Activated CD4-positive, alpha-beta T cell treated with anti-CD3 and anti-CD28 coated beads, Interleukin-2, amount 50 U/mL, for 48 hours (primary cell): Measurements from ENCODE around the gene MPC1L.

Experiments
- DNase-seq, 2 experiments: peaks; one replicate each; pipeline ENCODE4 v3.0.0-alpha.2; 2020

MPC1L gene

DNA sequence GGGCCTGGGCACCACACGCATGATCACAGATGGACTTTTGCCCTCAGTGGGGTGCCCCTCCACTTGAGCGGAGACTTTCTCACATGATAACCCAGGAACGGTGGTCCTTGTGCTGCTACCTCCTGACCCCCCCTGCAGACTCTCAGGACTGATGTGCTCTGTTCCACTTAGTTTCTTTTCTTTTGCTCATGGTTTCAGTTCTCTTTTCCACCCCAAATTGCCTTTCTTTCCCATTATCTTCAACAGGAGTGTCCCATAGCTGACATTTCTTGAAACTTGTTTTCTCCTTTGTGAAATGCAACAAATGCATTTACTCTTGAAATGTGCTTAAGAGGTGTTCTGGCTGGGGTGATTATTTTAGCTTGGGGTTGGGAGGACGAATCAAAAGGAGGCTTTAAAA is 9.0 kb downstream of the MPC1L start:
- no peak for DNase-seq

DNA sequence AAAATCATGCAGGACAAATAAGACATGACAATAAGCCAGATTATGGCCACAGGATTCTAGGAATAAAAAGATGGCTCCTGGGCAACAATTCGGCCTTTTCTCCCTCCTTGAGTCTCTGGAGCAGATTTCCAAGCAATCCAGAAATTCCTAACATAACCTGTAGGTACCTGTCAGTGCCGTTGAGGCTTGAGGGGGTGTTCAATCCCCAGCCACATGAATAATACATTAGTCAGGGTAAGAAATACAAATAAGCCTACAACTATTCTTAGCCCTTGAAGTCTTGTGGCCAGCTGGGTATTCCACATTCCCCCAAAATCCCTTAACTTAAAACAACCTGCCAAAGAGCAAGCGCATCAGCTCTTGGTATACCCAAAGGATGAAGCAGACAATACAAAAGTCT is 14.5 kb downstream of the MPC1L start:
- DNase-seq, result no peak

DNA sequence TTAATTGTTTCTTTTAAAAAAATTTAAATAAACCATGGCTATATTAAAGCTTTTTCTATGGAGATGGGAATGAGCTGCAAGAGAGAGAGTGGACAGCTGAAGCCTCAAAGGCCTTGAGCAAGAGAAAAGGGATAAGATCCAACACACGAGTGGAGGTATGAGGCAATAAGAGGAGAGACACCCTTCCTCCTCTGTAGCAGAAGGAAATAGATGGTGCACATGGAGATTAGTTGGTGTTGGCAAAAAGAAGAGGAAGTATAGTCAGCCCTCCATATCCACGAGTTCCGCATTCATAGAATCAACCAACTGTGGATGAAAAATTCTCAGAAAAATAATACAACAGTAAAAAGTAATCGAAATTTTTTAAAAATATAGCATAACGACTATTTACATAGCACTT is 20.9 kb downstream of the MPC1L start:
- DNase-seq, result no peak

DNA sequence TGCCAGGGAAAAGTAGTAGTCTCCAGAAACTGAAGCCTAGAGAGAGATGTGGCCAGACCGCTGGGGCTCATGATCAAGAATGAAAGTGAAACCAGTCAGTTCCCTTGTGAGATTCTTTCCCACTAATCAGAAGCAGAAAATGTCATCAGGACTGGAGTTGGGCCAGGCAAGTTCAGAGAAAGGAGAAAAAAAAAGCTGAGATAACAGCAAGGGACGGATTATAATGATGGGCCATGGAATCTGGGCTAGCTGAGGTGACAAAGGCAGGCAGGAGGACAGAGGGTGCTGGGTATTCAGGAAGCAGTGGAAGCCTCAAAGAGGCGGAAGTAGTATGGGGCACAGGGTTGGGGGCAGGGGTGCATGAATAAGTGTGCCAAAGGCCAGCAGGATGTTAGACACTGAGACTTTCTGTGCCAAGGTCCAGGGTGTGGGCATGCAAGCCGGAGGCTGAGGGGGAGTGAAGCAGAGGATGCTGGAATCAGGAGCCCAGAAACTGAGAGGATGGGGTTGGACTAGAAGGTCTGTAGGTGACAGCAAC is 21.7 kb downstream of the MPC1L start:
- peak; percentile 25 to 40 for DNase-seq

DNA sequence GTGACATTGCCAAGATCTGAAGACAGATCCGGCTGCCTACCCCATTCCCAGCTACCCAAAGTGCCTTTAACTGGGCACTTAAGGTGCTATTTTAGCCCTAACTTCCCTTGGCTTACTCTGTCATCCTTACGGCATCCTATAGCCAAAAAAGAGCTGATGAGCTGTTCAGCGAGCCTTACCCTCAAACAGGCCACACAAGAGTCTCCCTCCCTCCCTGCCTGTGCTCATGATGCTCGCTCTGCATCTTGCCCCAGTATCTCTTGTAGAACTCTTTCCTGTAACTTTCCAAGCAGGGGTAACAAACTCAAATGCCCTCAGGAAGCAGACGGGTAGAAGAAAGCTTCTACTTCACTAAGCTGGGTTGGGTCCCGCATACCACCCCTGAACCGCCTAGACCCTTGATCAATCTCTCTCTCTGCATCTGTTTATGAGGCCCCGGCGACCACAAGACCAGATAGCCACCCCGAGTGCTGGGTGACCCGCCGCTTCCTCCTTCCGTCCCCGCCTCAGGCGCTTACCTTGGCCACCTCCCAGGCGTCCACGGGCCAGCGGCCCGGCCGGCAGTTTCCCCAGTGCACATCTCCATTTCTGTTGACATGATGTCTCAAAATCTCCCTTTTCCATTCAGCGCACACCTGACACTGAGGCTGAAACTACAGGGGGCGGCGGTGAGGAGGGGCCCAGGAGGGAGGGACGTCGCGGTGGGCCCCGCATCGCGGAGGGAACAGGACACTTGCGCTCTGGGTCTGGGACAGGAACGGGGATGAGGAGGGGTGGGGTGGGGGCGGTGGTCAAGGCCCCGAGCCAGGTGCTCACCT is 23.5 kb downstream of the MPC1L start:
- DNase-seq, result peak; percentile 19 to 25

DNA sequence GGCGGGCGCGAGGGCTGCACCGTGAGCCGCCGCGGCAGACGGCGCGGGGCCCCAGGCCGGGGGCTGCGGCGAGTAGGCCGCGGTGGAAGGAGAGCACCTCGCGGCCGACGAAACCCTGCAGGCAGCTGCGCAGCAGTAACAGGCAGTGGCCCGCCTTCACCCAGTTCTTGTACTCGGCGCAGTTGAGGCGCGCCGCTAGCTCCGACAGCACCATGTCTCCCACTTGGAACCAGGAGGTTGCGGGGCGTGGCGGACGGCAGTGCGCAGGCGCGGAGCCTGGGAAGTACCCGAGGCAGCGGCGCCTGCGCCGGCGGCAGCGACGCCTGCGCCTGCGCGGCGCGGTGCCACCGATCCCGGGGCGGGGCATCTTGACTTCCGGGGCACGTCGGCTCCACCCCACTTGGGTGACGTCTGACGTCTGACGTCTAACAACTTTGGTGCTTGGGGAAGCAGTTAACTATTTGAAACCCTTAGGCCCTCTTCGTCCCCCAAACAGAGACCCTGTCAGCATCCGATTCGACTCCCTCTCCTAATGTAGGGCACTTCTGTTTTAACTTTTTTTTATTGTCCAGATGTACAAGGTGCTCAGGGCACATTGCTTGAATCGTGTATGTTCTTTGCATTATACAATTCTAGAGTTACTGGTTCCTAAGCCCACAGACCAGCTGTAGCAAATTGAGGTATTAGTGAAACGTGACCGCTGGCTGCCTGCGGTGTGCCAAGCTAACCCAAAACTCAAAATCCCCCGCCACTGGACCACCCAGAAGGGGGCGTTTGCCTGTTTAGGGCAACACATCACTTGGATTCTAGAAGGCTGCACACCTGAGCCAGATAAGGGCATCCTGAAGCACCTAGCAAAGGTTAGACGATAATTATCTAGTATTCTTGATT is 24.3 kb downstream of the MPC1L start, which contains the start of gene CXorf38:
TSS of gene CXorf38 (minus strand) at position 255 of the 891 bp plus-strand sequence. CDS start at position 214, 41 bp downstream.
- peak; percentile 92 to 93 for DNase-seq

DNA sequence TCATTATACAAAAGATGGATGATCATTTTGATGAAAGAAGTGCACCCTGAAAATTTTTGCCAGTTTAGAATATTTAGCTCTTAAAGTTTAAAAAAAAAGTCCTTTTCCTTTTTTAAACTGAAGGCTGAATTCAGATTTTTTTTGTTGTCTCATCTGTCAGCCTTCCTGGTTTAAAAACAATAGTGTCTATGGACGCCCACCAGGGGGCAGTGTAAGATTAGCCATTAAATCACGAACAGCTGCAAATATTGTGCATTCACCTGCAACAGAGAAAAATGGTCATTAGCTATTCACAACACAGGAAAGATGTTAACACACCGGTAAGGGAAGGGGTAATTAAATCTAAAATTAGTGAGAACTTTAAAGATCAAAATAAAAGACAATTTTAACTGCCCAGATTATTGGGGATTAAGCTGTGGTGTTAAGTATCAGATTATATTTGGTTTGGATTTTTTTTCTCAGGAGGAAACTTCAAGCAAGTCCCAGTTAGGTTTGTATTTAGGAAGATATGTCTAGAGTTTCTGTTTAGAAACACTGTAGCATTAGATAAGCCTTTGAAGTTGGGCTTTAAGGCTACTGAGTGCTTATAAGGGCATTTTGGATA is 28.5 kb downstream of the MPC1L start:
- peak; percentile 61 to 70 for DNase-seq

DNA sequence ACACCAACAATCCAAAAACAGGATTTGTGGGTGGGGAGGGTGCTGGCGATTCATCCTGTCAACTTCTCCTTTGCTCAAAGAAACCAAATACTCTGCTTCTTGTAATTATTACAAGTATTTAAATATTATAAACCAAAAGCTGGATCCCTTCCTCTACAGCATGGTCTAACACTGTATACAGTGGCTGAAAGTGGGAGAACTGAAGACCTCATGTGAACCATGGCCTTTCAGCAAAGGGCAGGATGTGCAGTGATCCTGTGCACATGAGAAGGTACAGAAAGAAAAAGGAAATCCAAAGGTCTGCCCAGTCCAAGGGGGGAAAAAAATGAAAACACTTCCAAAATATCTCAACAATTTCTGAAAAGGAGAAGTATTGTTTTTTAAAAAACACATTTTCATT is 29.4 kb downstream of the MPC1L start:
- DNase-seq, result no peak

DNA sequence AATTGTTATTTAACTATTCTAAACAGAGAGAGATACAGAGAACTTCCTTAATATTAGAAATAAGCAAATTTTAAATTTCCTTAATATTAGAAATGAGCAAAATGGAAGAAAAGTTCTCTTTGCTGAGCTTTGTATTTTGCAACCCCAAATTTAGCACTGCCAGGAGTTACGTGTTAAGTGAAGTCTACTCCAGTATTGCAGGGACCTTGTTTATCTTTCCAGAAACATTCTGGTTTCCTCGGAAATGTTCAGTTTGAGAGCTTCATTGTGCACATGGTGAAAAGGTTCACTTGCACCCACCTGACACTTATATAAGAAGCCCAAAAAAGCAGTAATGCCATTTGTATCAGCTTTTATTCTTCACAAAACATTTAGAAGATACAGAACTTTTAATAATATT is 30.3 kb downstream of the MPC1L start:
- no peak for DNase-seq

DNA sequence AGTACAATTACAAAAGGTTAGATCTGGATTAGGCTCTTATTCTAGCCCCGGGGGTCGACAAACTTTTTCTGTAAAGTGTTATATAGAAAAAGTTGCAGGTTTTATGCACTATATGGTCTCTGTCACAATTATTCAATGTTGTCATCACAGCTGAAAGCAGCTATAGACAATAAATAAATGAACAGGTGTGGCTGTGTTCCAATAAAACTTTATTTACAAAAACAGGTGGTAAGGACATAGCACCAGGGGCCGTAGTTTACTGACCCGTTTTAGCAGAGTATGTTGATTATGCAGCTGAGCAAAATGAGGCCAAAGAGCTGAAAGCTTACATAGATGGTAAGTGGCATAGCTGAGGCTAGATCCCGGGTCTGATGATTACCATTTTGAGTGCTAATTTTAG is 37.2 kb downstream of the MPC1L start:
- DNase-seq, result no peak

DNA sequence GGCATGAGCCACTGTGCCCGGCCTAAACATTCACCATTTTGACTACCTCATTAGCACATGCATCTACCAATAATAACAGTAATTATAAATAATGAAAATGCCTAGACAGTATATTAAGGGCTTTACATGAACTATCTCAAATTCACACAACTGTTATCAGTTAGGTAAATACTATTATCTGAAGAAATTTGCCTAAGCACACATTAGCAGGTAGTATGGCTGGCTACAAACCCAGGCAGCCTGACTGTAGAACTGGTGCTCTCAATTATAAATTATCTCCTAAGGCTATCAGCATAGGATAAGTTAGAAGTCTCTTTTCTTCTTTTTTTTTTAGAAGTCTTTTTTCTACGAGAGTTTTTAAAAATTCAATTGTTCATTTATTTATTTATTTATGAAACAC is 38.3 kb downstream of the MPC1L start:
- no peak for DNase-seq

DNA sequence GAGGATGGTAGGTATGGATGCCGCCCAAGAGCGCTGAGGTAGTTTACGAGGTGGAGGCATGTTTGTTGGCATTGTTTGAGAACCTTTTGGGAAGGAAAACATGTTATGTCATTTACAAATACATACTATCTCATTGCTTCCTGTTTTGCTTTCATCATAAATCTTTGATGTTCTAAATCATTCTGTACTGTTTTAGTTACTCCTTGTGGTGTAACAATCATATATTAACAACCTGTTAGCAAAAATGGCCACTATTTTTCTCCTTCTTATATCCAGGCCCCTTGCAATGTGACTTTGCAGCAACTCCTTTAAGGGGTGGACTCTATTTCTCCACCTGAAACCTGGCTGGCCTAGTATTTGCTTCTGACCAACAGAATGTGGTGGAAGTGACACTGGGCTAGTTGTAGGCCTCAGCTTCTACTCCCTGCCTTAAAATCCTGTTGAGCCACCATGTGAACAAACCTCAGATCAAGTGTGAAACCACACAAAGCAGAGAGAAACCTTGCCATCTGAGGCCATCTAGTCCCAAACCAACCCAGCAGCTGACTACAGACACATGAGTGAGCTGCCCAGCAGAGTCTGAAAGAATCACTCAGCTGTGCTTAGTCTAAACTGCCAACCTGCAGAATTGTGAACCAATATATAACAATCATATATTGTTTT is 40.0 kb downstream of the MPC1L start:
- no peak for DNase-seq

DNA sequence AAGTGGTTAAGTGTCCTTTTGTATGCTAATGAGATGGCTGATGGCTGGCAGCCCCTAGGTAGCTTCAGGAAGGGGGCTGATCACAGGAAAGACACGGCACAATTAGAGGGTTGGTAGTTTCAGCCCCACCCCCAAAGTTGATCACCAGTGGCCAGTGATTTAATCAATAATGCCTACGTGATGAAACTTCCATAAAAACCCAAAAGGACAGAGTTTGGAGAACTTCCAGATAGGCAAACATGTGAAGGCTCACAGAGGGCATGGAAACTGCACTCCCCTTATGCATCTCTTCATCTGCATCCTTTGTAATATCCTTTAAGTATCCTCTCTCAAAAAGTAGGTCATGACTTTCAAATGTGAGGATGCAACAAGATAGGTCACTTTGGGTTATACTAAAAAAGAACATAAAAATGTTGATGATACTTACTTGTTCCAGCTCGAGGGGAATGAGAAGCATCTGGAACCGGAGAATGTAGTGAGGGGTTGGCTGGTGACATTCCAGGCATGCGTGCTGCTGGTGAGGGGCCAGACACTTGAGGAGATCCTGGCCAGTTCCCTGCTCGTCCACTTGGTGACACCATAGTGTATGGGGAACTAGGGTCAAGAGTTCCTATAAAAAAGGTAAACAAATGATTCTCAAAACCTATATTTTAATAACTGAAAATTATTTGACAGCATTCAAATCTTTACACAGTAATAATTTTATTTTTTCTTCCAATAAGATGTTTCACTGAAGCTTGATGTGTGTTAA is 40.8 kb downstream of the MPC1L start:
- DNase-seq, result no peak

DNA sequence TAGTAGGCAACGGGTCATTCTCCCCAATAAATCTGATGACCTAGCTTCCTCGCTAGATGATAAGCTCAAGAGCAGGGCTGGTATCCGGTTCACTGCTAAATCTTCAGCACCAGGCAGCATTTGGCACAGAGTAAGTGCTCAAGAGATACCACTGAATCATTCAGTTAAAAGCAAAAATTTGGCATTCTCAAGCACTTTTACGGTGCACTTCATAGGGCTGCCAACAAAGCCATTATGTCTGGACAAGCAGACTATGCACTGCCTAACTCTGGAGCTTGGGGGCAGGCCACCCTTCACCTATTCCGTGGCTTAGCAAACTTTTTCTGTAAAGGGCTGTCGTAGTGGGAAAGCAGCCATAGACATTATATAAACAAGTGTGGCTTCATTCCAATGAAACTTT is 47.9 kb downstream of the MPC1L start:
- DNase-seq, result no peak
